ENCODE results near the gene DQX1. TPM values are rescaled to one million over a fixed set of nuclear protein-coding genes. Genes with fewer than 3 reads are reported as not detected.
A peak's percentile ranks its signal among the peaks of the same experiment; 100 is the strongest.

Gene DQX1
- total and polyA plus RNA-seq, 9 of the 15 experiments (the other 6 are each of a cell fraction or from before 2014, with no cell fraction given) = 0.04 to 0.38 (median 0.18) TPM; not detected in 1

DNA sequence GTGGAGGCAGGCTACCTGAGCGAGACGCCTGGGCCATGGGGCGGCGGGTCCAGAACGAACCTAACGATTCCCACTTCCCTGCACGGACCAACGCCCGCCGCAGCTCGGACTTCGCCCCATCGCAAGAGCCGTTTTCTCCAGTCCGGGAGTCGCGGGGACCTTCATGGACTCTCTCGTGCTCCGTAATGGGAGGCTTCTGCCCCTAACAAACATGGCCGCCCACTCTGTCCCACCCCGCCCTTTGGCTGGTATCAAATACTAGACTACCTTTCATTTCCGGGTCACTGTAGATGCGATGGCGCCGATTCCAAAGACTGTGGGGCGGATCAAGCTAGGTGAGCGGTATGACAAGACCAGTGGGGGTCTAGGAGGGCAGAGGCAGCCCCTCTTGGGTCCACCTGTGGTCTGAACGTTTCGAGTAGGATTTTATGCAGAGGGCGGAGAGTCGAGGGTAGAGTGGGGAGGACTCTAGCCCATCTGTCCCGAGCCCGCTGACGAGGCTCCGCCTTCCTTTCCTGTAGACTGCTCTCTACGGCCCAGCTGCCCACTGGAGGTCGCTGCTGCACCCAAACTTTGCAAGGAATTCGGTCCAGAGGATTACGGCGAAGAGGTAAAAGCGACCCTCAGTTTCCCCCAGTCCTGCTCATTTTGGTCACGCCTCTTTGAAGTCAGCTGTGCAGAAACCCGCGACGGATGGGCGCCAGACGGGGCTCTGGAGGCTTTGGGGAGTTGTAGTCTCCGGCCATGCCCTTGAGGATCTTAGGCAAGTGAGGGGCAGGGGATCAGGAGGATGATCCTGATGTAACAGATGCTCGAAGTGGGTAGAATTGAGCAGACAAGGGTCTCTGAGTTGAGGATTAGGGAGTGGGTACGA, 43.0 kb downstream of the DQX1 start, which contains the start of the genes CCDC142 and TTC31:
Gene CCDC142 (minus strand): TSS at position 198 of the 874 bp plus-strand sequence. CDS start 161 bp downstream, at position 37.
Gene TTC31 (plus strand): TSS at position 281 of the 874 bp plus-strand sequence. CDS start 15 bp downstream, at position 296.
- WGBS (ENCODE audit: insufficient coverage, low coverage, missing lambda C conversion rate) = under 1% methylated on average over 38 of the region's 50 CpGs
- peak within 1 kb of the TSS; percentile 100 for H2AFZ ChIP-seq (ENCODE audit: low read depth, low read length)
- ChIA-PET CTCF (ENCODE audit: low intra/inter-chr PET ratio) (interaction anchor here (0.6 to 2.0 kb wide), 5 partner anchors 28 to 105 kb away, joined by 3 to 12 read pairs (median 4); partner anchors contain the start of gene INO80B), POLR2A (interaction anchor here (0.6 to 3.9 kb wide), 13 partner anchors 11 to 107 kb away, joined by 3 to 28 read pairs (median 5); partner anchors contain the start of genes AUP1, HTRA2, INO80B and MOGS)
- peaks cover 32% of the 10 kb centered on the region for H3K79me2 ChIP-seq (ENCODE audit: control insufficient read depth, insufficient read depth, low read length)
- peak within 1 kb of the TSS; percentile 83 to 93 for H3K9ac ChIP-seq (ENCODE audit: insufficient read depth in 1 of 2, low read depth in 2 of 2, low read length in 2 of 2)
- no peaks in the 10 kb centered on the region for H3K9me3 ChIP-seq (replicated peaks; ENCODE audit: control insufficient read depth, insufficient read depth, low read depth, low read length)
- FAIRE-seq (peak; percentile 95), DNase-seq (ENCODE audit: extremely low read depth in 1 of 4, low spot score in 3 of 4) (peak; percentile 90 to 96 (median 91)), ATAC-seq (peak; percentile 95)
- H3K27me3 ChIP-seq (ENCODE audit: control insufficient read depth in 2 of 2, insufficient read depth in 2 of 2, low read length in 2 of 2) = no peaks in the 10 kb centered on the region
- H3K4me1 ChIP-seq (replicated peaks in 1 of 2; ENCODE audit: control insufficient read depth in 2 of 2, insufficient read depth in 2 of 2, low read length in 2 of 2) = peaks cover 8 to 23% of the 10 kb centered on the region in 2 experiments; a peak in 4 of 5 replicates
- H3K9me1 ChIP-seq (ENCODE audit: control insufficient read depth, insufficient read depth, low read length) = no peaks in the 10 kb centered on the region
- H3K4me2 ChIP-seq (ENCODE audit: insufficient read depth, low read length) = peak within 1 kb of the TSS; percentile 99
- H3K4me3 ChIP-seq = peak within 1 kb of the TSS; percentile 86
- TSS peak; percentile 94 for BruUV-seq (replicated peaks)
- intact Hi-C loops (cut with micrococcal nuclease) (loop anchor here (1.0 to 2.0 kb wide), 5 partner anchors 20 to 104 kb away; partner anchors contain the start of genes AUP1, HTRA2 and INO80B), in situ Hi-C loops (cut with MboI) (no loop called here)
- H4K20me1 ChIP-seq (replicated peaks; ENCODE audit: control insufficient read depth, insufficient read depth, low read length) = no peaks in the 10 kb centered on the region; the same call in 1 of the 2 replicates
- H3K27ac ChIP-seq (ENCODE audit: extremely low read depth, low read depth, low read length) = peak within 1 kb of the TSS; percentile 92
- peaks cover 26% of the 10 kb centered on the region for H3K36me3 ChIP-seq (ENCODE audit: control insufficient read depth, insufficient read depth, low read length)
- TF ChIP-seq, protein P1, sequence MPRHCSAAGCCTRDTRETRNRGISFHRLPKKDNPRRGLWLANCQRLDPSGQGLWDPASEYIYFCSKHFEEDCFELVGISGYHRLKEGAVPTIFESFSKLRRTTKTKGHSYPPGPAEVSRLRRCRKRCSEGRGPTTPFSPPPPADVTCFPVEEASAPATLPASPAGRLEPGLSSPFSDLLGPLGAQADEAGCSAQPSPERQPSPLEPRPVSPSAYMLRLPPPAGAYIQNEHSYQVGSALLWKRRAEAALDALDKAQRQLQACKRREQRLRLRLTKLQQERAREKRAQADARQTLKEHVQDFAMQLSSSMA (CRISPR knock-in tag; IDR thresholded peaks at IDR 0.05) = peak; percentile 13; the same call in 1 of the 2 replicates
- TF ChIP-seq ZNF175 (CRISPR knock-in tag; IDR thresholded peaks at IDR 0.05; ENCODE audit: low read depth) = no peak
- no peak for TF ChIP-seq KAT2B (IDR thresholded peaks at IDR 0.05; ENCODE audit: low read depth, low read length)
- TF ChIP-seq NR2C1 (IDR thresholded peaks at IDR 0.05) = peak; percentile 100
- peak; percentile 100 for TF ChIP-seq NR2C1 (tag; IDR thresholded peaks at IDR 0.05)
- TF ChIP-seq, protein P2, sequence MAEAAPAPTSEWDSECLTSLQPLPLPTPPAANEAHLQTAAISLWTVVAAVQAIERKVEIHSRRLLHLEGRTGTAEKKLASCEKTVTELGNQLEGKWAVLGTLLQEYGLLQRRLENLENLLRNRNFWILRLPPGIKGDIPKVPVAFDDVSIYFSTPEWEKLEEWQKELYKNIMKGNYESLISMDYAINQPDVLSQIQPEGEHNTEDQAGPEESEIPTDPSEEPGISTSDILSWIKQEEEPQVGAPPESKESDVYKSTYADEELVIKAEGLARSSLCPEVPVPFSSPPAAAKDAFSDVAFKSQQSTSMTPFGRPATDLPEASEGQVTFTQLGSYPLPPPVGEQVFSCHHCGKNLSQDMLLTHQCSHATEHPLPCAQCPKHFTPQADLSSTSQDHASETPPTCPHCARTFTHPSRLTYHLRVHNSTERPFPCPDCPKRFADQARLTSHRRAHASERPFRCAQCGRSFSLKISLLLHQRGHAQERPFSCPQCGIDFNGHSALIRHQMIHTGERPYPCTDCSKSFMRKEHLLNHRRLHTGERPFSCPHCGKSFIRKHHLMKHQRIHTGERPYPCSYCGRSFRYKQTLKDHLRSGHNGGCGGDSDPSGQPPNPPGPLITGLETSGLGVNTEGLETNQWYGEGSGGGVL (CRISPR knock-in tag; IDR thresholded peaks at IDR 0.05) = no peak
- TF ChIP-seq, protein P3, sequence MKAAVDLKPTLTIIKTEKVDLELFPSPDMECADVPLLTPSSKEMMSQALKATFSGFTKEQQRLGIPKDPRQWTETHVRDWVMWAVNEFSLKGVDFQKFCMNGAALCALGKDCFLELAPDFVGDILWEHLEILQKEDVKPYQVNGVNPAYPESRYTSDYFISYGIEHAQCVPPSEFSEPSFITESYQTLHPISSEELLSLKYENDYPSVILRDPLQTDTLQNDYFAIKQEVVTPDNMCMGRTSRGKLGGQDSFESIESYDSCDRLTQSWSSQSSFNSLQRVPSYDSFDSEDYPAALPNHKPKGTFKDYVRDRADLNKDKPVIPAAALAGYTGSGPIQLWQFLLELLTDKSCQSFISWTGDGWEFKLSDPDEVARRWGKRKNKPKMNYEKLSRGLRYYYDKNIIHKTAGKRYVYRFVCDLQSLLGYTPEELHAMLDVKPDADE (conservative IDR thresholded peaks at IDR 0.05; ENCODE audit: control insufficient read depth, low read depth, low read length) = peak; percentile 63
- peak; percentile 80 for TF ChIP-seq HDAC2 (IDR thresholded peaks at IDR 0.05)
- no peak for TF ChIP-seq TEAD2 (tag; IDR thresholded peaks at IDR 0.05)
- no peak for TF ChIP-seq ZNF354B (CRISPR knock-in tag; IDR thresholded peaks at IDR 0.05)
- TF ChIP-seq CBX3 (IDR thresholded peaks at IDR 0.05; ENCODE audit: borderline replicate concordance in 1 of 2, low read length in 2 of 2) = no peak
- 0 out of 2 replicates have a peak, but pooled peaks have one; percentile 42 for TF ChIP-seq ZNF766 (CRISPR knock-in tag; conservative IDR thresholded peaks at IDR 0.05)
- TF ChIP-seq KLF13 (tag; IDR thresholded peaks at IDR 0.05; ENCODE audit: borderline replicate concordance, low read depth) = no peak
- peak; percentile 89 for TF ChIP-seq EHMT2 (IDR thresholded peaks at IDR 0.05)
- TF ChIP-seq POLR2G (IDR thresholded peaks at IDR 0.05; ENCODE audit: low read depth, low read length) = peak; percentile 70
- no peak for TF ChIP-seq NCOA6 (IDR thresholded peaks at IDR 0.05)
- TF ChIP-seq JUNB (CRISPR knock-in tag; conservative IDR thresholded peaks at IDR 0.05) = no peak
- TF ChIP-seq SRSF9 (IDR thresholded peaks at IDR 0.05; ENCODE audit: borderline replicate concordance, low read depth, low read length) = no peak

Data from K562 (cell line).